Astrocyte (in vitro differentiated cells and primary cell): ENCODE results near the gene IL1RAPL2.

Source experiments
- CTCF ChIP-seq: IDR thresholded peaks from 2 replicates; pipeline ENCODE4 v1.5.1; 2011; ENCODE audit warnings: low read depth, mild to moderate bottlenecking, inconsistent platforms, low read length, moderate library complexity; ENCODE audit not compliant: insufficient read depth
- EZH2 ChIP-seq: IDR thresholded peaks from 2 replicates; pipeline ENCODE4 v1.6.1; 2012; ENCODE audit warnings: mild to moderate bottlenecking, low read length, inconsistent platforms; ENCODE audit not compliant: insufficient read depth

DNA sequence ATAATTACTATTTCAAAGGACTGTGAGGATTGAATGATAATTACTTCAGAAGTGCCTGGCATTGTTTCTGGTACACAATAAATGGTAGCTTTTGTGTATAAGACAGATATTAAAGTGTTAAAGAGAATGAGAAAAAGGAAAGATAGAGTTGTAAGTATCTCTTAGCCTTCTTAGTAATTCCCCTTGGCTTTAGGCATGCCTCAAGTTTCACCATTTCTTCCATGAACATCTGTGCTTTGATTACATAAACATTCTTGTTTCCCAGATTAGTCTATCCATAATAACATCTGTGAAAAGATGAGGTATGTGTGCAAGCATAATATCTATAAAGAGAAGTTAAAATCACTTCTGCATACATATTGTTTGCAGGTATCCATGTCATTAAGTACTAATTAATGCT lies 885.4 kb downstream of the IL1RAPL2 start:
- TF ChIP-seq CTCF (no peak), EZH2 (no peak)
